HG03432 (cell line): ENCODE data around the gene DAB2IP.
"Not testable (repeated sequence)": the region's sequence is repeated elsewhere in the genome, so short reads cannot be mapped to it uniquely, and the experiment has no call there.

Experiments
- ATAC-seq: cut with Tn5 transposase; IDR thresholded peaks from one replicate; pipeline ENCODE4 v1.9.1; 2021; ENCODE audit warnings: mild to moderate bottlenecking, moderate library complexity; ENCODE audit not compliant: unreplicated experiment

The DAB2IP gene

GRCh38 chr9:121785673-121786542 lies 134.5 kb downstream of the DAB2IP start:
- no peak for ATAC-seq

- no peak for ATAC-seq
Measured at GRCh38 chr9:121786543-121786948, 135.1 kb downstream of the DAB2IP start.

DNA sequence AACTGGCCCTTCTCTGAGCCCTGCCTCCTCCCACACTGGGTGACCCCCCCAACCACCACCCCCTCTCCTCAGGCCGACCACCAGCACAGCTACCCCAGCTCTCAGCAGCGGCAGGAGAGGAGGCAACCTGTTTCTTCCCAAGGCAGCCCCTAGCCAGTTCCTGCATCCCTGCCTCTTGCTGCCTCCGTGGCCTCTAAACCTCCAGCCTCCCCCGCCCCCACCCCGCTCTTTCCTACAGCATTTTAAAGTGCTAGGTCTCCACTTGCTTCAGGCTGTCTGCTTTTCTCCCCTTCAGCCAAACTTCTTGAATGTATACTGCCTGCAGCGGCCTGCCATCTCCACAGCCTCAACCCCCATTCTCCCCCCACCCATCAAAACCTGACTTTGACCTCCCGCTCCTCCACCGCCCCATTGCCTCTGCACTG lies 135.6 kb downstream of the DAB2IP start:
- ATAC-seq, result no peak

DNA sequence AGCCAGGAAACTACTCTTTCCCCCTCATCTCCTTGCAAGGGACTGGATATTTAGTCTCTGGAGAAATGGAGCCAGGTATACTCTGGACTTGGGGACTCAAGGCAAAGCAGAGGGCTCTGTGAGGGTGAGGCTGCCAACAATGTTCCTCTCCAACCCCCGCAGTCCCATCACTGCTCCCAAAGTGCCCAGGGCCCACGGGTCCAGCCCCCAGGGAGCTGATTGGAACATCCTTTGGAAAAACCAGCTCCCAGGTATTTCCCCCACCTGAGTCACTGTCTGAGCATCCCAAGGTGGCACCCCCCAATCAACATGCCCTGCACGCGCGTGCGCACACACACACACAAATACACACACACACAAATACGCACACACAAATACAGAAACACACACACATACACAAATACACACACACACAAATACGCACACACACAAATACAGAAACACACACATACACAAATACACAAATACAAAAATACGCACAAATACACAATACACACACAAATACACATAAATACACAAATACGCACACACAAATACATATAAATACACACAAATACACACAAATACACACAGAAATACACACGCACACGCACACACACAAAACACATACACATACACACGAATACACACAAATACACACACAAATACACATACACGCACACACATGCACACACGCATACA lies 137.4 kb downstream of the DAB2IP start:
- no peak for ATAC-seq

- no peak for ATAC-seq
Measured at GRCh38 chr9:121790841-121791240, 139.4 kb downstream of the DAB2IP start.

DNA sequence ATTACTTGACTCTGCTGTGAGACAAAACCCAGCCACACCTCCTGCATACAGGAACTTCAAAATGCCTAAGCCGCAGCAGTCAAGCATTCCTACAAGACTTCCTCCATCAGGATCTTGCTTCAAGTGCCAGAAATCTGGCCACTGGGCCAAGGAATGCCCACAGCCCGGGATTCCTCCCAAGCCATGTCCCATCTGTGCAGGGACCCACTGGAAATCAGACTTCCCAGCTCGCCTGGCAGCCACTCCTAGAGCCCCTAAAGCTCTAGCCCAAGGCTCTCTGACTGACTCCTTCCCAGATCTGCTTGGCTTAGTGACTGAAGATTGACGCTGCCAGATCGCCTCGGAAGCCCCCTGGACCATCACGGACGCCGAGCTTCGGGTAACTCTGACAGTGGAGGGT lies 141.0 kb downstream of the DAB2IP start:
- ATAC-seq, result not testable (repeated sequence)

GRCh38 chr9:121794334-121794733 lies 142.9 kb downstream of the DAB2IP start:
- ATAC-seq, result not testable (repeated sequence)

DNA sequence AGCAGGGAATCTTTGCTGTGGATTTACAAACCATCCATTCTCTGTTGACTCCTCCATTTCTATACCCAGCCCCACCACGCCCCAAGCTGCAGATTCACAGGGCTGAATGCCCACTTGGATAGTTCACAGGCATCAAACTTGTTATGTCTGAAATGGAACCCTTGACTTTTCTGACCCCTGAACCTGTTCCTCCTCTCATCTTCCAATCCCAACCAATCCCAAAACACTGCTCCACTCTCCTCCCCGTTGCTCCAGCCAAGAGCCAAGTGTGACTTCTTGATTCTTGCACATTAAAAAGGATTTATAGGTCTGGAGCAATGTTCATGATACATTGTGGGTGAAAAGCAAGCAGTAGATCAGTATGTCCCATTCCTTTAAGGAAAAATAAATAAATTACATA lies 145.6 kb downstream of the DAB2IP start:
- ATAC-seq, result no peak

DNA sequence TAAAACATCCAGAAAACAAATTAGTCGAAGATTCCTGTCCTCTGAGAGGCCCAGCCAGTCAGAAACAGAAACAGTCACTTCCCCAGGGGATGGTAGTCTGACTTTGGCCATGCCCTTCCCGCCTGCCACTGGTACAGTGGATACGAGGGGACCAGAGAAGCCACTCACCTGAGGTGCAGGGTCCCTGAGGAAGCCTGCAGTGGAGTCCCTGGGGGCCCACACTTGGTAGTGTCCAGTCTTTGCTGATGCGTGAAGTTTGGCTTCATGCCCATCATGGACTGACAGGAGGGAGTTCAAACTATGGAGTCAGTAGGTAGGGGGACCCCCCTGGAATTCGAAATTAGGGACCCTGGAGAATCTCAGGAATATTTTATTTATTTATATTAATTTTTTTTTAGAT lies 147.5 kb downstream of the DAB2IP start:
- no peak for ATAC-seq

DNA sequence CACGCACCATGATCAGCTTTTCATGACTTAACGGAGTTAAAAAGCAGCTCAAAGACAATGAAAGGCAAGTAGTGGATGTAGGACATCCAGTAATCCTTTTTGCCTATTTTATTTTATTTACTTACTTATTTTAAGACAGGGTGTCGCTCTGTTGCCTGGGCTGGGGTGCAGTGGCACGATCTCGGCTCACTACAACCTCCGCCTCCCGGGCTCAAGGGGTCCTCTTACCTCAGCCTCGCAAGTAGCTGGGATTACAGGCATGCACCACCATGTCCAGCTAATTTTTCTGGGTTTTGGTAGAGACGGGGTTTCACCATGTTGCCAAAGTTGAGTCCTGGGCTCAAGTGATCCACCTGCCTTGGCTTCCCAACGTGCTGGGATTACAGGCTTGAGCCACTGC lies 148.9 kb downstream of the DAB2IP start:
- ATAC-seq, result no peak

DNA sequence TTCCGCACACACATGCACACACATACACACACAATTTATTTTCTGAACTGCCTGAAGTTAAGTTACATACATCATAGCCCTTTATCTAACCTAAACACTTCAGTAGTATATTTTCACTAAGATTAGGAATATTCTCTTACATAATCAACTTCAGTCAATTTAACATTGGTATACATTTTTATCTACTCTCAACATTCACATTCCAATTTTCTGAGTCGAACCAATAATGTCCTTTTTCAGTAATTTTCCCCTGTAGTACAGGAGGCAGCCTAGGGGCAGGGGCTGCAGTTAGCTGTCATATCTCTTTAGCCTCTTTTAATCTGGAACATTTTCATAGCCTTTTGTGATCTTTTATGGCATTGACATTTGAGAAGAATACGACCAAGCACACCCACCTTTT lies 150.1 kb downstream of the DAB2IP start:
- ATAC-seq, result no peak

GRCh38 chr9:121802753-121803152 lies 151.3 kb downstream of the DAB2IP start:
- ATAC-seq, result no peak

DNA sequence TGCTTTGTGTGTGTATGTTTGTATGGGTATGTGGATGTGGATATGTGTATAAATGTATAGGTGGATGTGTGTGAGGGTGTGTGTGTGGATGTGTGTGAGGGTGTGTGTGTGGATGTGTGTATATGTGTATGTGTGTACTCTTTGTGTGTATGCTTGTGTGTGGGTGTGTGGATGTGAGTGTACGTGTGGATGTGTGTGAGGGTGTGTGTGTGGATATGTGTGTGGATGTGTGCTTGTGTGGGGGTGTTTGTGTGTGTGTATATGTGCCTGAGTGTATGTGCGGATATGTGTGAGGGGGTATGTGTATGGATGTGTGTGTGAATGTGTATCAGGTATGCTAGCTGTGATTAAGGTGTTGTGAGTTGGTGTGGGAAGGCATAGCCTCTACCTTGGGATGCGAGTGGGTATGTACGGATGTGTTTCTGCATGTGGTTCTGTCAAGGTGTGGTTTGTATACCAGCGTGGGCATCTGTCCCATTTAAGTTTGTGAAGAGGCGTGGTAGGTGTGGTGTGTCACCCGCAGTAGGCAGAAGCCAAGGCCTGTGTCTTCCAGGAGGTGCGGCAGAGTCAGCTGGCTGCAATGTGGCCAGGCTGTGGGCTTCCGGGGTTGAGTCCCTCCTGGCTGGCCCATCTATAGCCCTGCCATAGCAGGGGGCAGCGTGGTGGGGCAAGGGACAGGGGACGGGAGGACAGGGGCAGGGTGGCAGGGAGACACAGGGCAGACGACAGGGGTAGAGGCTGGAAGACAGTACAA lies 155.8 kb downstream of the DAB2IP start:
- ATAC-seq, result no peak

DNA sequence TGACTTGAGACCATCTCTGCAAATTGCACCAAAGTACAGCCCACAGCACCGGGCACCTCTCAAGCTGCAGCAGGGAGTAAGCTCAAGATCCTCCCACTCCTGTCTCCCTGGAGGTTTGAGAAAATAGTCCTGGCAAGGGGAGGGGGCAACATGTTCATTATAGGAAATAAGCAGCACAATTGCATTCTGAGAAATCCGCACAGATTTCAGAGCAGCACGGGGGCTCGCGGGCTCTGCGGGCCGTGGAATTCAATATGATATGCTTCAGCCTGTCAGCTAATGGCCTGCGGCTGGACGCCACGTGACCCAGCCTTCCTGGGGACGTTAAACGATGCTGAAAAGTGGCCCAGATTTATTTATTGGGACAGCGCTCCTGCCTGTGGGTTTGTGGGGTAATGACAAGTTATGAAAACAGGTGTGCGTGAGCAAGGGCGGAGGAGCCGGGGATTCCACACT lies 156.4 kb downstream of the DAB2IP start:
- ATAC-seq, result no peak

DNA sequence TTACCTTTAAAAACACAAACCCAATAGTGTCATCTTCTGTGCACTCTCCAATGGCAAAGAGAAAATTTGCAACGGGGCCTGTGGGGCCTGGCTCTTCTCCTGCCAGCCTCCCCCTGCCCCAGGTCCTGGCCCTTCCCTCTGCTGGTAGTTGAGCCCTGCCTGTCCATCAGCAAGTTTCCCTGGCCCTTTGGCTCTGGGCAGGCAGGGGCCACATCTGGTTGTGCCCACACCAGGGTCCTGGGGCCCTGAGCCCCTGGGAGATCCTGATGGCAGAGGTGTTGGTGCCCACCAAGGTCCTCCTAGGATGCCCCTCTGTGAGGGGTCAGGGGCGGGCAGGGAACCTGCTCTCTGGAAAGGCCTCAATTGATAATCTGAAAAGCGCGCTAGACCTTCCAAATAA lies 157.3 kb downstream of the DAB2IP start:
- no peak for ATAC-seq

GRCh38 chr9:121809356-121810050 lies 158.1 kb downstream of the DAB2IP start:
- no peak for ATAC-seq

DNA sequence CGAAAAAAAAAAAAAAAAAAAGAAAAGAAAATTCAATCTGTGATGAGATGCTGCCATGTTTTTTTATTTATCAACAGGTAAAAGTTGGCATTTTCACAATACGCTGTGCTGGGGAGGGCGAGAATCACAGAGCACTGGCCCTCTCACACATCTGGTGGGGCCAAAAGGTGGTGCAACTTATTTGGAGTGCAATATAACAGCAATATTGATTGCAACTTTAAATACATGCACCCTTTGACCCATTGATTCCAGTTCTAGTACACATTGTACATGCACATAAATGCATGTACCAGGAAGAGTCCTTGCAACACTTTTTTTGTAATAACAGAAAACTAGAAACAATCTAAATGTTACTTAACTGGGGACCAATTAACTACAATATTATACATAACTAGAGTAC lies 159.1 kb downstream of the DAB2IP start:
- ATAC-seq, result no peak

DNA sequence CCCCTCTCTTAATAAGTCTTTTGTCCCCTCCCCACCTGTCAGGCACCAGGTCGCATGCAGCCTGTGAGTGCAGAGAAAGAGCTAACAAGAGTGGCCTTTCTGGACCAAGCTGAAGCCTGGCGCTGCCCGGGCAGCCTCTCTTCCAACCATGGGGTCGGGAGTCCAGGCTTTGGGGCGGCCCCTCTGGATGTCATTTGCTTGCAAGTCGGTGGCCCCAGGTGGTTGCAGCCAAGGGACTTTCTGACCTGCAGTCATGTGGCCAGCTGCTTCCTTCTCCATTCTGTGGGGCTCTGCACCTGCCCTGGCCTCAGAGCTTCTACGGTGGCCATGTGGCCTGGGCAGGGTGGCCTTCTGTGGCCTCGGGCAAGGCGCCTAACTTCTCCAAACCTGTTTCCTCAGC lies 159.7 kb downstream of the DAB2IP start:
- ATAC-seq, result no peak

DNA sequence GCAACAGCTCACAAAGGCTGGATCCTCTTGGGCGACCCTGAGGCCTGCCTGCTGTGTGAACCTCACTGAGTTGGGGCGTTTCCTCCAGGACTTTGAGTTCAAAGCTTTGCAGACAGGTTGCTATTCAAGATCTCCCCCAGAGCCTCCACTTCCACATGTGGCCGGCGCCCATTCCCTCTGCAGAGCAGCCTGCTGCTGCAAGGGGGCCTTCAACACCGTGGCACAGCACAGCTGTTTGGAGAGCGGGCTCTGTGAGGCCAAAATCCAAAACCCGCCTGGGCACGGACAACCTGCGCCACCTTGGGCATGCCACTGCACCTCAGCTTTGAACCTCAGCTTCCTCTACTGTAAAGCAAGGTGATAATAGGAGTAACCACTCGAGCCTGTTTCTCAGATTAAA lies 160.3 kb downstream of the DAB2IP start:
- ATAC-seq, result no peak

DNA sequence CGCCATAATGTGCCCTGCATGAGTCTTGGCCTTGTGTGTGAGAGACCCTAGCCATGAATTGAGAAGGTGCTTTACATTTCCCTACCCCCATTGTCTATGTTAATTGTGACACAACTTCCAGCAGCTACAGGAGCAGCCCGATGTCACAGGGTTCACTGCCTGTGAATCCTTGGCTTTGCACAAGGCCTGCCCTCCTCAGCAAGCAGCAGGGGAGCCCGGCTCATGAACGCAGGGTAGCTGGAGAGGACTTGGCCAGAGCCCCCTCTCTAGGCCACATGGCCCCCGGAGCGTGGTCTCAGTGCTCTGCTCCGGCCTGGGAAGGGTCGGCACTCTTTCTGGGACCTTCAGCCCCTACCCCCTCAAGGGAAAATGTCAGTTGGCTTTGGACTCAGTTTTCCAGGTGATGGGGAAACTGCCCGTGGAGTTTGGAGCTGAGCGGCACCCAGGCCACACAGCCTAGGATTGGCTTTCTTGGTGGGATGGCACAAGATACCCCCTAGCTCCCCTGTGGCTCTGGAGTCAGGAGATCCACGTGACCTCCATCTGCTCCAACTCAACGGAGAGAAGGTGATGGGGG lies 160.8 kb downstream of the DAB2IP start:
- no peak for ATAC-seq
